ENCODE results near the gene ARL1.
"Not testable (repeated sequence)": the region's sequence is repeated elsewhere in the genome, so short reads cannot be mapped to it uniquely, and the experiment has no call there.

ARL1 gene

DNA sequence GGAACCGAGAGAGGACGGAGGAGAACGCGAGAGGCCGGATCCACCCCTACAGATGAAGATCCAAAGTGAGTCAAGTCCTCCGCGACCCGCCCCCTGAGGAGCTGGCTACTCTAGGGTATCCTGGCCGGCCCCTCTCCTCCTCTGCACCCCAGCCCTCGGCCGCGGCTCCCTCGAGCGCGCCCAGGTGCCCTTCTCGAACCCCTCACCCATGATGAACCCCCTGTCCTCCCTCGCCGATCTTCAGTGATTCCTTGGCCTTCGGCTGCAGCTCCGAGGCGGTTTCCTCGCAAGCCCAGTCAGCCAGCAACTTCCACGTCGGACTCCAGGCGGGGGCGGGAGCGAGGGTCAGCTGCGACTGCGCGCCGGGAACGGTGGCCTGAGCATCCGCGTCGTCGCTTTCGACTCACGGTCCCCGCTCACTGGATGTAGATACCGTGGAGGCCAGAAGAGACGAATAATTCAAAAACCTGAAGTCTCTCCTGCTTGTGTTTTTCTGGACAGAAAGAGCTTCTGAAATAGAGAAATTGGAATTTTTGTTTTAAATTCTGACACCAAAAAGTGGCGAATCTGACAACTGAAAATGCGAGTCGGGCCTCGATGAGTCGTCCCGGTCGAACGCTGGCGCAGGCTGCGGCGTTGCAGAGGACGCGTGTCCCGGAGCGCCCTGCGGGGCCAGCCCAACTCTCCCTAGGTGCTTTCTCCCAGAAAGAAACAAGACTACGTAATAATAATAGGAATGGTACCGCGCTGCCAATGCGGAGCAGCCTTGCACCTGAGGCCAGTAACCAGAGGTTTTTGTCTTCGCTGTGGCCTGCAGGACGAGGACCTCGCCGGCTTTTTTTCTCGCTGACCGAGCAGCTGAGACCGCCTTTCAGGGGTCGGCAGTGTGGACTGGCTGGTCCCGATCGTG is at the start of gene ARL1:
ARL1 (minus strand) TSS at position 337 of the 910 bp plus-strand sequence; CDS start at position 210, 127 bp downstream.
- DNase-seq, result peak; percentile 92 to 97 (median 96)

GRCh38 chr12:101455685-101456084 is 48.1 kb upstream of the ARL1 start:
- DNase-seq, result no peak

DNA sequence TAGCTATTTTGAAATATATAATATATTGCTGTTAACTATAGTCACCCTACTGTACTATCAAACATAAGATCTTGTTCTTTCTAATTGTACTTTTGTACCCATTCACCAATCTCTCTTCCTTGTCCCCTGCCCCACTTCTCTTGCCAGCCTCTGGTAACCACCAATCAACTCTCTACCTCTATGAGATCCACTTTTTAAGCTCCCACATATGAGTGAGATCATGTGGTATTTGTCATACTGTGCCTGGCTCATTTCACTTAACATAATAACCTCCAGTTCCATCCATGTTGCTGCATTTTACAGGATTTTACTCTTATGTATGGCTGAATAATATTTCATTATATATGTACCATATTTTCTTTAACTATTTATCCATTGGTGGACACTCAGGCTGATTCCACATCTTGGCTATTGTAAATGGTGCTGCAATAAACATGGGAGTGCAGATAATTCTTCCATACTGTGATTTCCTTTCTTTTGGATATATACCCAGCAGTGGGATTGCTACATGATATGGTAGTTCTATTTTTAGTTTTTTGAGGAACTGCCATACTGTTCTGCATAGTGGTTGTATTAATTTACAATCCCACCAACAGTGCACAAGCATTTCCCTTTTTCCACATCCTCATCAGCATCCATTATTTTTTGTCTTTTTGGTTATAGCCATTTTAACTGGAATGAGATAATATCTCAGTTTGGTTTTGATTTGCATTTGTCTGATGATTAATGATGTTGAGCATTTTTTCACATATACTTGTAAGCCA is 34.1 kb upstream of the ARL1 start:
- DNase-seq, result peak; percentile 20 to 53 (median 39)

DNA sequence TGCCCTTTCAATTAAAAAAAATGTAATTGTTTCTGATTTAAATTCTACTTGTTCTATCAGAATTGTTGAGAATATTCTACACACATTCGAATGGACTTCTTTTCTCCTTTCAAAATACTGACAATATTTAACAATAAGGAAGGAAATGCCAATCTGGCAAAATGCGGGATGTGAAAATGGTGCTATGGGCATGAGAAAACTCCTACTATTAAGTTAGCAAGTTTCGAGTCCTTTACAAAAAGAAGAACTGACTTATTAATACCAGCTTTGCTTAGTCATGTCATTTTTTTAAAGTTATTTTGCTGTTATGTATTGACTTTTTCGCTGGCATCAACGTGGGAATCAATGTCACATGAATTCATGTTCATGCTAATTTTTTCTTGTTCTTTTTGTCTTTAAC is 31.7 kb upstream of the ARL1 start:
- peak; percentile 41 to 79 (median 75) for DNase-seq

GRCh38 chr12:101436136-101436535 is 28.6 kb upstream of the ARL1 start:
- no peak for DNase-seq

GRCh38 chr12:101430456-101430855 is 22.9 kb upstream of the ARL1 start:
- DNase-seq, result peak; percentile 26 to 80 (median 74)

DNA sequence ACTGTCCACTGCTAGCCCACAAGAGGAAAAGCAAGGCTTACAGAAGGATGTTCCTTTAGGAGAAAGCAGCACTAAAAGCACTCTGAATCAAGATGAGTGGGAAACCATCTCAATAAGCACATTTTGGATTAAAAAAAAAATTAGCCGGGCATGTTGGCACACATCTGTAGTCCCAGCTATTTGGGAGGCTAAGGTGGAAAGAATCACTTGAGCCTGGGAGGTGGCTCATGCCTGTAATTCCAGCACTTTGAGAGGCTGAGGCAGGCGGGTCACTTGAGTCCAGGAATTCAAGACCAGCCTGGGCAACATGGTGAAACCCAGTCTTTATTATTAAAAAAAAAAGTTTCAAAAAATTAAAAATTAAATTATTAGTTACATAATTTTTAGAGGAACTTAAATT is 17.0 kb upstream of the ARL1 start:
- DNase-seq, result no peak

DNA sequence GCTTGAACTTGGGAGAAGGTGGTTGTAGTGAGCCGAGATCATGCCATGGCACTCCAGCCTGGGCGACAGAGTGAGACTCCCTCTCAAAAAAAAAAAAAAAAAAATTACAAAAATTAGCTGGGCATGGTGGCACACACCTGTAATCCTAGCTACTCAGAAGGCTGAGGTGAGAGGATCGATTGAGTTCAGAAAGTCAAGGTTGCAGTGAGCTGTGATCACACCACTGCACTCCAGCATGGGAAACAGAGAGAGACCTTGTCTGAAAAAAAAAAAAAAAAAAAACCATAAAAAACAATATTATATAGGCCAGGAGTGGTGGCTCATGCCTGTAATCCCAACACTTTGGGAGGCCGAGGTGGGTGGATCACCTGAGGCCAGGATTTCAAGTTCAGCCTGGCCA is 14.5 kb upstream of the ARL1 start:
- not testable (repeated sequence) for DNase-seq

DNA sequence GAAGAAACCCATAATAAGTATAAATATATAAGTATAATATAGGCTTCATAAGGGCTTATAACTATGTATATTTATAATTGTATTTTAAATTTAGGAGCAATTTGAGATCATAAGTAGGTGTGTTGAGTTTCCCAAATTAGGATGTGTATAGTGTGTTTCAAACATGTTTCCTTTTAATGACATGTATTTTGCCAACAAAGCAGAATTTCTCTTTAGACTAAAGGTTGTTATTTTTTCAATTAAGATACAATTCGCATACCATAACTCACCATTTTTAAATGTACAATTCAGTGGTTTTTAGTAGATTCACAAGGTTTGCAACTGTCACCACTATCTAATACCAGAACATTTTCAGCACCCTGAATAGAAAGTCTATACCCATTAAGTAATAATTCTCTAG is 7.7 kb upstream of the ARL1 start:
- no peak for DNase-seq

DNA sequence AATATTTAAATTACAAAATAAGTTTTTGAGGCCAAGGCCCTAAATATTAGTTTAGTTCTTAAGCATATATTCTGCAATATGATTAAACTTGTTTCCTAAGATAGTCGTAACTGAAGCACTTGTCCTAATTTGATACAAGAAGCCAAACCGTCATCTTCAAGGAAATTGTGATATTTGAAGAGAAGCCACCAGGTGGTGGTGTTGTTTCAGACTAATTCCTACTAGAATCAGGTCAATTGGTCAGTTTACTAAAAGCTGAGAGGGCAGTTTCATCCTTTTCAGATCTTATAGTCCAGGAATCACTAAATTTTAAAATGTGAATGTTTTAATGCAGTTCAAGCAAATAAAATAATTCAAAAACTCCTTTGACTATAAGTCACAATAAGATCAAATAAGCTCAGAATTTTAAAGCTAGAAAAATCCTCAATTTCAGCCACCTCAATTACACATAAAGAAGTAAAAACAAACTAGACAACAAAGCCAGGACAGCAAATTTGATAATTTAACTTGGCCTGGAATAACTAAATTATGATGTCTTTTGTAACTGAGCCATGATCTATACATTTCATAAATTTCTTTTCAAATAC is 7.1 kb upstream of the ARL1 start:
- peak; percentile 85 to 90 (median 87) for DNase-seq

- DNase-seq, result not testable (repeated sequence)
Measured at GRCh38 chr12:101410169-101410568, 2.6 kb upstream of the ARL1 start.

- DNase-seq, result no peak
Measured at GRCh38 chr12:101407049-101407435, 530 bp downstream of the ARL1 start.

- DNase-seq, result not testable (repeated sequence)
Measured at GRCh38 chr12:101391181-101391580, 16.4 kb downstream of the ARL1 start.

- DNase-seq, result no peak
Measured at GRCh38 chr12:101379149-101379548, 28.4 kb downstream of the ARL1 start.

DNA sequence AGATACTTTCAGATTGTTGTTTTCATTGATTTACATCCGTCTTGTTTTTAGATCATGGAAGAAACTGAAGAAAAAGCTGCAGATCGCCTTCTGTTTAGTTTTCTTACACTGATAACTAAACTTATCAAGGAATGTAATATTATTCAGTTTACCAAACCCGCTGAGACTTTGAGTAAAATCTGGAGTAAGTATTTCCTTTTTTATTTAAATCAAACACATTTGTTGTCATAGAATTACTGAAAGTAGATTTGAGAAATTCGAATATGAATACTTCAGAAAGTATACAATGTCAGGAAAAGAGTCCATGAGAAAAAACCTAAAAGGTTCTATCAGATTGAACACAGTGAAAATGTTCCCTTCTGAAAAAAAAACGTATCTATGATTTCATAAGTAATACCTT is 32.0 kb downstream of the ARL1 start:
- DNase-seq, result no peak

DNA sequence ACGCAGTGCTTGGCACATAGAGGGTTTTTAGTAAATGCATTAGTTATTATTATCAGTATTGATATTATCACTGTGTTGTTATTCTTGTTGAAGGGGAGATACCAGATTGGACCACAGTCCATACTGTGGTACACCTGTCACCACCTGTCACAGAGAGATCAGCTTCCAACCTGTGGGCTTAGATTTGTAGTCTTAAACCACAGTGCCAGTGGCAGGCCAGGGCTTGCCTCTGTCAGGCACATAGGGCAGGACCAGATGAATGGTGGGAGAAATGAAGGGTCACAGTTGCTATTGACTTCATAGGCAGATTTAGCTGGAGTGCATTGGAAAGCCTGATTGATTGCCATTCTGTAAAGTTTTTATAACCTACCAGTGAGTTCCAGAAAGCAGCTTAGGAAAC is 35.1 kb downstream of the ARL1 start:
- no peak for DNase-seq

DNA sequence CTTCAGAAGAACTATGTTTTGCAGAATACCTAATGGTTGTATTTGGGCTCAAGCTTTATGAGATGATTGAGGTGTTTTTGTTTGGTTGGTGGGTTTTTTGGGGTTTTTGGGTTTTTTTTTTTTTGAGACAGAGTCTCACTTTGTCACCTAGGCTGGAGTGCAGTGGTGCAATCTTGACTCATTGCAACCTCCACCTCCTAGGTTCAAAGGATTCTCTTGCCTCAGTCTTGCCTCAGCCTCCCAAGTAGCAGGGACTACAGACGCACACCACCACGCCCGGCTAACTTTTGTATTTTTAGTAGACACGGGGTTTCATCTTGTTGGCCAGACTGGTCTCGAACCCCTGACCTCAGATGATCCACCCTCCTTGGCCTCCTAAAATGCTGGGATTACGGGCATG is 39.6 kb downstream of the ARL1 start:
- no peak for DNase-seq

DNA sequence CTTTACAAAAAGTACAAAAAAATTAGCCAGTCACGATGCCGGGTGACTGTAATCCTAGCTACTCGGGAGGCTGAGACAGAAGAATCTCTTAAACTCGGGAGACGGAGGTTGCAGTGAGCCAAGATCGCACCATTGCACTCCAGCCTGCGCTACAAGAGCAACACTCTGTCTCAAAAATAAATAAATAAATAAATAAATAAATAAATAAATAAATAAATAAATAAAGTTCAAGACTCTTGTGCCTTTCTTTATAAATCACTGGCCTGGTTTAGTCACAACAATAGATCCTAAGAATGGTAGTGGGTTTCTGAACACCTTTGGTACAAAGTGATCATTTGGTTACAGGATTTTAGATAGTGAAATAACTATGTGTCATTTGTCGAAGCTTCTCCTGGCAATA is 46.1 kb downstream of the ARL1 start:
- no peak for DNase-seq

DNA sequence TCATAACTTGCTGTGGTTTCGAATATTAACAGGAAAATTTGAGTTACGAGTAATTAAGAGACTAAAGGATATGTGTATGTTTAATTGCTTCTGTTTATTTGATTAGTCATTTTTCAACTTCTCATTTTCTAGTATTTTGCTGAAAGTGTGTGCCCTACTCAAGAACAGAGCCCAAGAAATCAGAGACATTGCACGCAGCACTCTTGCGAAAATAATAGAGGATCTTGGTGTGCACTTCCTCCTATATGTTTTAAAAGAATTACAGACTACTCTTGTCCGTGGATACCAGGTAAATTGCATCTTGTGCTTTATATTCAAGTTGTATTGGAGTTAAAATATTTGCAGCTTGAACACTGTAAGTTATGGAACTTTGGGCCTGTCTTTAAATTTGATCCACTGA is 50.8 kb downstream of the ARL1 start:
- DNase-seq, result peak; percentile 7 to 45 (median 28)

GRCh38 chr12:101351682-101352081 is 55.9 kb downstream of the ARL1 start:
- DNase-seq, result no peak

DNA sequence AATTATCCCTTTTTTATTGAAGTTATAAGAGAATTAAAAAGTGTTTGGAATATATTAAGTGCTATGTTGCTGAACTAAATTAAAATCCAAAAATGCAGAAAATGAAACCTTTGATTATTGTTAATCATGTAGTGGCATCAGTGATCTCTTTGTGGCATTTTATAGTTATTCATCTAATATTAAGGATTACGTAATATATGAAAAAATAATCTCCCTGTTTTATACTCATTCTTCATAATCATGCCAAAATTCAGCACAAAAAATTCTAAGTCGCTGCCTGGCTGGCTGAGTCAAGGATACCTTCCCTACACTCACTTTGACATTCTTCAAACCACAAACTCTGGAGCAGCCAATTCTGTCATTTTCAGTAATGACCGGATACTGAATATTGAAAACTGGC is 63.7 kb downstream of the ARL1 start:
- no peak for DNase-seq
